ENCODE data around the gene NSUN6. TPM values are rescaled to one million over a fixed set of nuclear protein-coding genes. Genes with fewer than 3 reads are reported as not detected.
"Not testable (repeated sequence)": the region's sequence is repeated elsewhere in the genome, so short reads cannot be mapped to it uniquely, and the experiment has no call there.

NSUN6 gene
- total and polyA plus RNA-seq, 5 donors from 2014 or later, result 10.2 to 43.6 (median 14.4) TPM

DNA sequence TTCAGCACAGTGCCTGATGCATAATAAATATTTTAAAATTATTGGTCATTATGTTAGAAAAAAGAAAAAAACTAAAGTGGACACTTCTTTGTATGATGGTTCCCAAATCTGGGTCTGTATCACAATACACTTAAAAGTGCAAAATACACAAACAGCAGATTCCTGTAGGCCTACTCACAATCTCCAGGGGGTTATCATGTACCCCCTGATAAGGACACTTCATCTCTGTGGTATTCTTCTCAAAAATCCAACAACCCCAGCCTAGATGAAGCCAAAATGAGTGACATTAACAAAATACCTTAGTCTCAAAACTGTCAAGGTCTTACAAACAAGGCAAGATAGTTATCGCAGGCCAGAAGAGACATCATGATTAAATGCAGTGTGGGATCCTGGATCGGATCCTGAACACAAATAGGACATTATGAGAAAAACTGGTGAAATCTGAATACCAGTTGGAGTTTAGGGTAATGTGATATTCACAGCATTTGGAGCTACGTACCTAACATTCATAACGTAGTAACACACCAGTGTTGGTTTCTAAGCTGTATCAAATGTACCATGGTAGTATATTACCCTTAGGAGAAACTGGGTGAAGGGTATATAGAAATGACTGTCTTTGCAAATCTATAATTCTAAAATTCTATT, 45.2 kb downstream of the NSUN6 start:
- no peaks in the 10 kb centered on the region for H3K9me3 Mint-ChIP-seq

DNA sequence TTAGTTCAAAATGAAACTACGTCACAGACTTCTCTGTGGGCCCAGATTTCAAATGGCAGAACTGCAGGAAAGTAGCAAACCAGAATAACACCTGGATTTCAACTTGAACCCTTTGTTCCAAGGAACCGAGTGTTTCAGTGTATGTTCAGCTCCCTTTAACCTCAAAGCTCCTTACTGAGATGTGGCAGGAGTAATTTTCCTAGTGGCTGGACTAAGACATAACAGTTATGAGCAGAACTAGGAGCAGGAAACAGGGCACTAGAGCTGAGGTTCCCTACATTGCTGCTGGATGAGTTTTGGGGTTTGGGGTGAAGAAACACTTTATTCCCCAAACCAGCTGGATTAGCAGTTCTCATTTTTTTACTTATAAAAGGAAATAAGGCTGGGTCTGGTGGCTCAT, 50.1 kb downstream of the NSUN6 start:
- H3K9me3 ChIP-seq (ENCODE audit: control insufficient read depth in 2 of 2, low read length in 2 of 2), result no peaks in the 10 kb centered on the region
- Mint-ChIP-seq H3K27ac (no peak overlapping the region), H3K27me3 (no peaks in the 10 kb centered on the region), H3K9me3 (no peaks in the 10 kb centered on the region), H3K4me1 (peaks cover 0 to 12% (median 5%) of the 10 kb centered on the region in 4 donors), H3K4me3 (no peak overlapping the region), H3K36me3 (peaks cover 20% of the 10 kb centered on the region)
- no peak overlapping the region for H3K27ac ChIP-seq (ENCODE audit: insufficient read depth, low read length, poor library complexity, severe bottlenecking)
- ATAC-seq (ENCODE audit: low read depth in 2 of 2) (no peak), DNase-seq (no peak)
- H3K4me1 ChIP-seq (ENCODE audit: control insufficient read depth, insufficient read depth, low read length, poor library complexity, severe bottlenecking), result no peaks in the 10 kb centered on the region
- H3K4me3 ChIP-seq (ENCODE audit: low read depth, low read length), result no peak overlapping the region
- H3K36me3 ChIP-seq (ENCODE audit: control insufficient read depth, insufficient read depth, low read length), result peaks cover 18% of the 10 kb centered on the region
- H3K27me3 ChIP-seq (ENCODE audit: control insufficient read depth, insufficient read depth, low read length), result no peaks in the 10 kb centered on the region

More for the DNA sequence above, 45.2 kb downstream of the NSUN6 start:
- Mint-ChIP-seq H3K4me1 (peaks cover 0 to 6% (median 1%) of the 10 kb centered on the region in 4 donors), H3K4me3 (no peak overlapping the region), H3K27ac (no peak overlapping the region), H3K36me3 (peaks cover 34% of the 10 kb centered on the region), H3K27me3 (no peaks in the 10 kb centered on the region)
- no peak overlapping the region for H3K4me3 ChIP-seq (ENCODE audit: low read depth, low read length)
- no peak for DNase-seq
- no peak overlapping the region for H3K27ac ChIP-seq (ENCODE audit: insufficient read depth, low read length, poor library complexity, severe bottlenecking)
- no peaks in the 10 kb centered on the region for H3K4me1 ChIP-seq (ENCODE audit: control insufficient read depth, insufficient read depth, low read length, poor library complexity, severe bottlenecking)
- no peaks in the 10 kb centered on the region for H3K27me3 ChIP-seq (ENCODE audit: control insufficient read depth, insufficient read depth, low read length)
- H3K9me3 ChIP-seq (ENCODE audit: control insufficient read depth in 2 of 2, low read length in 2 of 2), result no peaks in the 10 kb centered on the region
- peaks cover 34% of the 10 kb centered on the region for H3K36me3 ChIP-seq (ENCODE audit: control insufficient read depth, insufficient read depth, low read length)
- no peak for ATAC-seq (ENCODE audit: low read depth in 2 of 2)

- Histone ChIP-seq H3K27me3 (ENCODE audit: control insufficient read depth, insufficient read depth, low read length) (no peaks in the 10 kb centered on the region), H3K4me3 (ENCODE audit: low read depth, low read length) (no peak overlapping the region), H3K36me3 (ENCODE audit: control insufficient read depth, insufficient read depth, low read length) (peaks cover 23% of the 10 kb centered on the region), H3K9me3 (ENCODE audit: control insufficient read depth in 2 of 2, low read length in 2 of 2) (no peaks in the 10 kb centered on the region), H3K4me1 (ENCODE audit: control insufficient read depth, insufficient read depth, low read length, poor library complexity, severe bottlenecking) (no peaks in the 10 kb centered on the region), H3K27ac (ENCODE audit: insufficient read depth, low read length, poor library complexity, severe bottlenecking) (no peak overlapping the region)
- Mint-ChIP-seq H3K27me3 (no peaks in the 10 kb centered on the region), H3K36me3 (peaks cover 26% of the 10 kb centered on the region), H3K4me1 (peaks cover 2 to 6% (median 5%) of the 10 kb centered on the region in 4 donors), H3K4me3 (no peak overlapping the region), H3K27ac (no peak overlapping the region), H3K9me3 (no peaks in the 10 kb centered on the region)
- no peak for DNase-seq
- ATAC-seq (ENCODE audit: low read depth in 2 of 2), result no peak
Observed at GRCh38 chr10:18599392-18599791, 52.0 kb downstream of the NSUN6 start.

DNA sequence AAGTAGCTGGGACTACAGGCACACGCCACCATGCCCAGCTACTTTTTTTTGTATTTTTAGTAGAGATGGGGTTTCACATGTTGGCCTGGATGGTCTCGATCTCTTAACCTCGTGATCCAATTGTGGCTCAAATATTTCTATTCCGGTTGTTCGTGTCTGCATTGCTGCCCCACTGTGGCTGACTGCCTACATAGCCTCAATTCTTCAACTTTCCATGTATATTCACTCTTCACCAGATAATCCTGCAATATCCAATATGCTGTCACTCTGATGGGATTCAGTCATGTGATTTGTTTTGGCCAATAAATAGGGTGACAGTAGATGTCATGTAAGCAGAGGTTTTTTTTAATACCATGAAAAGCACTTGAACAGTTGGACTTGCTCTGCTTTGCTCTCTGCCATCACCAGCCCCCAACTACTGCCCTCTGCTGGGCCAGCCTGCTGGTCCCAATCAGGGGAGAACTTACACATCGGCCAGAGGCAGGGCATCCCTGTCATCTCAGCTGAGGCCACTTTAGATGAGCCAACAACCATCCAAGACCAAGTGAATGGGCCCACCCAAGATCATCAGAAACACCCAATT, 56.7 kb downstream of the NSUN6 start:
- H3K36me3 ChIP-seq (ENCODE audit: control insufficient read depth, insufficient read depth, low read length), result peaks cover 14% of the 10 kb centered on the region
- H3K4me1 ChIP-seq (ENCODE audit: control insufficient read depth, insufficient read depth, low read length, poor library complexity, severe bottlenecking), result no peaks in the 10 kb centered on the region
- ATAC-seq (ENCODE audit: low read depth in 2 of 2) (no peak), DNase-seq (peak in 1 of 3 donors; percentile 36)
- H3K4me3 ChIP-seq (ENCODE audit: low read depth, low read length), result no peak overlapping the region
- no peak overlapping the region for H3K27ac Mint-ChIP-seq
- H3K36me3 Mint-ChIP-seq, result peaks cover 43% of the 10 kb centered on the region
- peaks cover 11 to 26% (median 19%) of the 10 kb centered on the region in 4 donors for H3K4me1 Mint-ChIP-seq
- no peak overlapping the region for H3K4me3 Mint-ChIP-seq
- H3K9me3 Mint-ChIP-seq, result peaks cover 0 to 5% (median 0%) of the 10 kb centered on the region in 7 donors
- H3K27ac ChIP-seq (ENCODE audit: insufficient read depth, low read length, poor library complexity, severe bottlenecking), result no peak overlapping the region
- no peaks in the 10 kb centered on the region for H3K9me3 ChIP-seq (ENCODE audit: control insufficient read depth in 2 of 2, low read length in 2 of 2)
- no peaks in the 10 kb centered on the region for H3K27me3 Mint-ChIP-seq
- H3K27me3 ChIP-seq (ENCODE audit: control insufficient read depth, insufficient read depth, low read length), result no peaks in the 10 kb centered on the region

DNA sequence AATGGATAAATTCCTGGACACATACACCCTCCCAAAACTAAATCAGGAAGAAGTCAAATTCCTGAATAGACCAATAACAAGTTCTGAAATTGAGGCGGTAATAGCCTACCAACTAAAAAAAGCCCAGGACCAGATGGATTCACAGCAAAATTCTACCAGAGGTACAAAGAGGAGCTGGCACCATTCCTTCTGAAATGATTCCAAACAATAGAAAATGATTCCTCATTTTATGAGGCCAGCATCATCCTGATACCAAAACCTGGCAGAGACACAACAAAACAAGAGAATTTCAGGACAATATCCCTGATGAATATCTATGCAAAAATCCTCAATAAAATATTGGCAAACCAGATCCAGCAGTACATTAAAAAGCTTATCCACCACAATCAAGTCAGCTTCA, 60.2 kb downstream of the NSUN6 start:
- H3K9me3 Mint-ChIP-seq; ATAC-seq (ENCODE audit: low read depth in 2 of 2): not testable (repeated sequence)
- H3K36me3 ChIP-seq (ENCODE audit: control insufficient read depth, insufficient read depth, low read length), result peaks cover 34% of the 10 kb centered on the region

GRCh38 chr10:18586637-18587036, 64.8 kb downstream of the NSUN6 start:
- ATAC-seq (ENCODE audit: low read depth in 2 of 2); H3K27me3 Mint-ChIP-seq; H3K9me3 Mint-ChIP-seq: not testable (repeated sequence)

More for the DNA sequence above, 60.2 kb downstream of the NSUN6 start:
- Mint-ChIP-seq H3K36me3 (peaks cover 53% of the 10 kb centered on the region), H3K27ac (peak overlapping the region in 1 of 3 donors; percentile 9), H3K4me1 (peaks cover 5 to 26% (median 18%) of the 10 kb centered on the region in 4 donors)
- H3K27ac ChIP-seq (ENCODE audit: insufficient read depth, low read length, poor library complexity, severe bottlenecking); H3K27me3 ChIP-seq (ENCODE audit: control insufficient read depth, insufficient read depth, low read length); H3K9me3 ChIP-seq (ENCODE audit: control insufficient read depth in 2 of 2, low read length in 2 of 2); H3K4me1 ChIP-seq (ENCODE audit: control insufficient read depth, insufficient read depth, low read length, poor library complexity, severe bottlenecking); H3K4me3 ChIP-seq (ENCODE audit: low read depth, low read length); DNase-seq; H3K4me3 Mint-ChIP-seq; H3K27me3 Mint-ChIP-seq: not testable (repeated sequence)

DNA sequence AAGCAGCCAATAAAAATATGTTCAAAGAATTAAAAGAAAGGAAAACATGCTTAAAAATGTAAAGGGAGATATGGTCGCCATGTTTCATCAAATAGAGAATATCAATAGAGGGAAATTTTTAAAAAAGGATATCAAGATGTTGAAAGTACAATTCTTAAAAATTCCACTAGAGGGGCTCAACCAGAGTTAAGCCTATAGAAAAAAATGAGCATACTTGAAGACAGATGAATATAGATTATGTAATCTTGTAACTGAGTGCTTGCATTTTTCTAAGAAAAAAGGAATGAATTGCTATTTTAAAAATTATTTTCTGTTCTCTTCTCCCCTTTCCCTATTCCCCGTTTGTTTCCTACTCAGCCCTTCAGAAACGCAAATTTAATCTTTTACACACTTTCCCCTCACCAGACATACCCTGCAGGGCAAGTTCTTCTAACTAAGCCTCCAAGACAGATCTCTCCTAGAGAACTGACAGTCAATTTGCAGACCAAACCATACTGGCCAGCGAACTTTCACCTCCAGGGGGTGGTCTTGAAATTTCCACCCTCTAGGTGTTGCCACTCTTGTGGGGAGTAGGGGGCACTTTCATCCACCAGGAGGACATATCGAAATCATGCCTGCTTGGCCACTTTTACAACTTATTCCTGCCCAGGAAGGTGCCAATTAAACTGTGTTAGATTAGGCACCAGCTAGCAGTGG, 67.7 kb downstream of the NSUN6 start:
- H3K27ac ChIP-seq (ENCODE audit: insufficient read depth, low read length, poor library complexity, severe bottlenecking), result no peak overlapping the region
- H3K9me3 ChIP-seq (ENCODE audit: control insufficient read depth in 2 of 2, low read length in 2 of 2), result peaks cover under 1% of the 10 kb centered on the region in 2 experiments
- H3K36me3 Mint-ChIP-seq, result peaks cover 63% of the 10 kb centered on the region
- H3K27ac Mint-ChIP-seq, result peak overlapping the region in 2 of 3 donors; percentile 18 to 70
- peaks cover 10 to 27% (median 15%) of the 10 kb centered on the region in 4 donors for H3K4me1 Mint-ChIP-seq
- ATAC-seq (ENCODE audit: low read depth in 2 of 2) (no peak), DNase-seq (peak in 2 of 3 donors; percentile 12 to 14)
- peaks cover 0 to 6% (median 1%) of the 10 kb centered on the region in 7 donors for H3K9me3 Mint-ChIP-seq
- peaks cover 58% of the 10 kb centered on the region for H3K36me3 ChIP-seq (ENCODE audit: control insufficient read depth, insufficient read depth, low read length)
- H3K4me1 ChIP-seq (ENCODE audit: control insufficient read depth, insufficient read depth, low read length, poor library complexity, severe bottlenecking), result peaks cover 9% of the 10 kb centered on the region
- no peak overlapping the region for H3K4me3 ChIP-seq (ENCODE audit: low read depth, low read length)
- no peak overlapping the region for H3K4me3 Mint-ChIP-seq
- no peaks in the 10 kb centered on the region for H3K27me3 Mint-ChIP-seq
- no peaks in the 10 kb centered on the region for H3K27me3 ChIP-seq (ENCODE audit: control insufficient read depth, insufficient read depth, low read length)

More at GRCh38 chr10:18586637-18587036, 64.8 kb downstream of the NSUN6 start:
- H3K9me3 ChIP-seq (ENCODE audit: control insufficient read depth in 2 of 2, low read length in 2 of 2); H3K4me3 ChIP-seq (ENCODE audit: low read depth, low read length); H3K27me3 ChIP-seq (ENCODE audit: control insufficient read depth, insufficient read depth, low read length); H3K27ac Mint-ChIP-seq; H3K4me1 ChIP-seq (ENCODE audit: control insufficient read depth, insufficient read depth, low read length, poor library complexity, severe bottlenecking); H3K4me3 Mint-ChIP-seq; DNase-seq; H3K27ac ChIP-seq (ENCODE audit: insufficient read depth, low read length, poor library complexity, severe bottlenecking): not testable (repeated sequence)
- peaks cover 33% of the 10 kb centered on the region for H3K36me3 ChIP-seq (ENCODE audit: control insufficient read depth, insufficient read depth, low read length)
- Mint-ChIP-seq H3K4me1 (peaks cover 16 to 38% (median 24%) of the 10 kb centered on the region in 4 donors), H3K36me3 (peaks cover 60% of the 10 kb centered on the region)
